ENCODE data around the gene RAD51B.
"Not testable (repeated sequence)": the region's sequence is repeated elsewhere in the genome, so short reads cannot be mapped to it uniquely, and the experiment has no call there.

RAD51B gene

DNA sequence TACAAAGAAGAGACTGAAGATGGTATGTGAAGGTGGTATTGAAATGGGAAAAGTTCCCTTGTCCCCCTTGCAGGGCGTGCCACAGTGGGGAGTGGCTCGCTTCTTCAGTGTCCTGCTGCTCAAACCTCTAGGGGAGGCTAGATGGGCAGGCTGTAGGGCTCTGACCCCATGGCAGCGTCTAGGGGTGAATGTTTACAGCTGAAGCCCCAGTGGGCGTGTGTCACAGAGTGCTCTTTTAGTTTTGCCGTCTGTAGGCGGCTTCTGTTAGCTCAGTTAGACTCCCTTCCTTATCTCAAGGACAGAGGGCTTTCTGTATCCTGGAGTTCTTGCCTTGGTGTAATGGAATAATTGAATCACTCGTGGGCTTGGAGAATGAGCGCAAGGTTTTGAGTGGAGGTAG is 266.2 kb downstream of the RAD51B start:
- no peak for DNase-seq

DNA sequence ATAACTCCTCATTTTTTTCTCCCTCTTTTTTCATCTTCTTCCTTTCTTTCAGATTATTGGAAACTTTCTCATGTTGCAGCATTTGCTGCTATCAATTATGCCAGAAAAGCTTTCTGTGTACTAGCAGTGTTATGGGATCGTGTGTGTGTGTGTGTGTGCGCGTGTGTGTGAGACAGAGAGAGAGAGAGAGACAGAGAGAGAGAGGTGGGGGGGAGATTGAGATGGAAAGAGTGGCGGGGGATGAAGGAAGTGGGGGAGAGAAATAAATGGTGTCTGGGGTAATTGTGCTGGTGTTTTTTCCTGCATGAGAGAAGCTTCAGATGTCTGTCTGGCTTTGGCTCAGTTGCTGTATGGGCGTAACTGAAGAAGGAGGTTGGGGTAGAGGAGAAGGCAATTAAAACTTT is 268.9 kb downstream of the RAD51B start:
- DNase-seq = no peak

- no peak for DNase-seq
Measured at GRCh38 chr14:68089146-68089731, 269.7 kb downstream of the RAD51B start.

- no peak for DNase-seq
Measured at GRCh38 chr14:68094158-68094557, 274.6 kb downstream of the RAD51B start.

DNA sequence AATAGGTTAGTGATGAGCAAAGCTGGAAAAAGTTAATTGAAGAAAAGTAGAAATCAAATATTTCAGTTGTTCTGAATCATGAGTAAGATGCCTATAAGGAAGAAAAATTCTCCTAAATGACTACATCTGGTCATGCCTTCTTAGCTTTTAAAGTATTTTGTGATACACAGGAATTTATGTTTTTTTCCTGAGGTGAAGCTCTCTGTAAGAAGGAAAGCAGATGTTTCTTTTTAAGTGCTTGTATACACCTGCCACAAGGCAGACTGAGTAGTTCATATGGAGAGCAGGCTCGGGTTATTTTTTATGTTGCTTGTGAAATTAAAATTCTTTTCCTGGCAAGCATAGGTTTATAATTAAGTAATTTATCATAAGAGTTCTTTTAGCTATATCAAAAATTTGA is 275.2 kb downstream of the RAD51B start:
- no peak for DNase-seq

GRCh38 chr14:68097727-68098126 is 278.1 kb downstream of the RAD51B start:
- no peak for DNase-seq

DNA sequence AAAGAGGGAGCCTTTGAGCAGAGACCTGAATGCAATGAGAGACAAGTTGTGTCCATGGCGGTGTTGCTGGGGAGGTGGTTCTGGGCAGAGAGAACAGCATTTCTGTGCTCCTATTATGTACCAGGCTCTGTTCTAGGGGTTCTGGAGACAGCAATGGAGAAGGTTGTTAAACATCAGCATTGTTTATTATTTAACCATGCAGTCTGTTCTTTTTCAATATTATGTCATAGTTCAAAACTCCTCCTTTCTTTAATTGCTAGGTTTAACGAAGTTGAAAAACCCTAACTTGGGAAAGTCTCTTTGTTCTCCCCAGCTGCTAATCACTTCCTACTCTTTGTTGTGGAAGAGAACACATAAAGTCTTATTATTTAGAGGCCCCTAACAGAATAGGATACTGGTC is 279.3 kb downstream of the RAD51B start:
- DNase-seq = no peak

GRCh38 chr14:68099495-68100045 is 280.0 kb downstream of the RAD51B start:
- DNase-seq = no peak

GRCh38 chr14:68101715-68102301 is 282.2 kb downstream of the RAD51B start:
- DNase-seq = not testable (repeated sequence)

DNA sequence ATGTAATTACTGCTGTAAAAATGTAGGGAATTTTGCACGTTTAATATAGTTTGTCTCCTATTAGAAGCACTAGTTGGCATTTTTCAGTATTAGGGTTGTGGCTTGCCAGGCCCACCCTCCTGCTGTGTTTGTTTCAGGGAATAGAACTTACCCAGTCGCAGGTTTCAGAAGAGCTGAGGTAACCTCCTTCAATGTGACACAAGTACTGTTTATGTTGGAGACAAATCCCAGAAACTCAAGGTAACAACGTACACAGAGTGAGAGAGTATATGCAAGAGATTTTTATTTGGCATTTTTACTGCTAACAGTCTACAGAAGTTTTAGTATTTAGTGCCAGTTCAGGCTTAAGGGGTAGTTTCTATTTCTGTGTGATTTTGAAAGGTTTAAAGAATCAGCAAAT is 284.3 kb downstream of the RAD51B start:
- no peak for DNase-seq

- no peak for DNase-seq
Measured at GRCh38 chr14:68104518-68104917, 284.9 kb downstream of the RAD51B start.

DNA sequence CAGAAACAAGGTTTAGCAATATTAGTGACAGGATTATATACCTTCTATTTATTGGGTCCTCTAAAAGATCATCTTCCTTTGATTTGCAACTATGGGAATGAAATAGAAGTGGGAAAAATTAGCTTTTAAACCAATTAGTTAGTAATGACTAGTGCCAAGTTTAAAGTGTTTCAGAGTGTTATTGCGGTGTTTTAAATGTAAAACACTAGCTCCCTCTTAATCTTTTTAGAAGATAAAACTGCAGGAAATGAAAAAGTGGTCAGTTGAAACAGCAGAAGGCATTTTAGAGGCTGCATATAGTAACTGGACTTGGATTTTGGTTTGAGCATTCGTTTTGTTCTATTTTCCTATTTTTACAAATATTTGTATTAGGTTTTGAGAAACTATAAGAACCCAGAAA is 286.2 kb downstream of the RAD51B start:
- no peak for DNase-seq

- no peak for DNase-seq
Measured at GRCh38 chr14:68106456-68106855, 286.9 kb downstream of the RAD51B start.

DNA sequence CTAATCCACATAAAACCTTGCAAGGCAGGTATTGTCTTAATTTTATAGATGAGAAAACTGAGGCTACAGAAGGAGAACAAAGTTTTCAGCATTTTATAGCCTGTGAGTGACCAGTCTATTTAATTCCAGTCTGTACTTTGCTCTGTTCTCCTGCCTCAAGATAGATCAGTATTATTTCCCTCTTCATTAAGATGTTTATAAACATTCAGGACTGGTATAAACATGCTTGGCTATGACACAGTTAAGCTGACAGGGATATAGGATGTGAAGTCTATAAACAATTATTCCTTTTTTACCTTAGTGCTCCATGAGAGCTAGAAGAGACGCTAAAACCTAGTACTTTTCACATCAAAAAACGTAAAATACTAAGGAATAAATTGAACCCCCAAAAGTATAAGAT is 287.3 kb downstream of the RAD51B start:
- no peak for DNase-seq

GRCh38 chr14:68109132-68109900 is 289.7 kb downstream of the RAD51B start:
- DNase-seq = no peak

DNA sequence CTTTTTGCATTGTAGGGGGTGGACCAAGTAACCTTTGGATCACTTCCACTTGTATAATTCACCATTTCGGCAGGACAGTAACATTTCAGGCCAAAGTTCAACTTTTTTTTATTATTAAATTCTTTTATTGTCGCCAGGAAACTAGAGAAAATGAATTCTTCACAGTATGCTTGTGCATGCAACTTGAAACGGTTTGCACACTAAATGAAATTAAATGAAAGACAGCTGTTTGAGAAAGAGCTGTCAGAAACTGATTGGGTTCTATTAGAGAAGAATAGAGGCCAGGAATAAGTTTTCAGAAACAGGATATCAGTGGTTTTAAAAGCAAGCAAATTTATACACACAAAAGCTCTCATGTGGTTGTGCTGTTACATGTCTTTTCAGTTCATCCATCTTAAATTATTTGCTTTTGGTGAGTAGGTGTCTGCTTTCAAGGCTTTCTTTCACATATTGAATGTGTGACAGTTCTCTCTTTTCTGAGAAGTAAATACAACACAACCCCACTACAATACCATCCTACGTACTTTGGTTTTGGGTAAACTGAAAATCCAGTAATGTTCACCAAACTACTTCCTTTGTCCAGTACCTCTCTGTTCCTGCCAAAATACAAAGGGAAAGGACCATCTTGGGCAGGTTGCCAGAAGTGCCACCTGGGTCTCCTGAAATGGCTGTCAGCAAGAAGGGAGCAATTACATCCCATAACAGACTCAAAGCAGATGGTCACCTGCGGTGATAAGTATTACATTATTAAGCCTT is 291.7 kb downstream of the RAD51B start:
- no peak for DNase-seq

DNA sequence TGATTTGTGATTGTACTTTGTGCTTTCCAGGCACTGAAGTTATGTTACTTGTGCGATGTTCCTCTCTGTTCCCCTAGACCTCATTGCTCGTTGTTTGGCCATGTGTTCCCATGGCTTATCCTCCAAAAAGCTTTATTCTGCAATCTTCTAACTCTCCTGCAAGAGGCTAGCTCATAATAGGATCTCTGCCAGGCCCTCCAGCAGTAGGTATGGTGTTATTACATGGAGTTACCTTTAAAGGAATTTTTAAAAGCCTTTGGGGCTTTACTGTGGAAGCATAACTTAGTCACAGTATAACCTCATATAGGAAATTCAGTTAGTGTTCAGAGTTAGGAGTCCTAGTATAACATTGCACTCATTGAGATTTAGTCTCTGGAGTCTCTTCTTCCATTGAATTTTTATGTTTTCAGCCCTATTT is 292.3 kb downstream of the RAD51B start:
- DNase-seq = no peak

DNA sequence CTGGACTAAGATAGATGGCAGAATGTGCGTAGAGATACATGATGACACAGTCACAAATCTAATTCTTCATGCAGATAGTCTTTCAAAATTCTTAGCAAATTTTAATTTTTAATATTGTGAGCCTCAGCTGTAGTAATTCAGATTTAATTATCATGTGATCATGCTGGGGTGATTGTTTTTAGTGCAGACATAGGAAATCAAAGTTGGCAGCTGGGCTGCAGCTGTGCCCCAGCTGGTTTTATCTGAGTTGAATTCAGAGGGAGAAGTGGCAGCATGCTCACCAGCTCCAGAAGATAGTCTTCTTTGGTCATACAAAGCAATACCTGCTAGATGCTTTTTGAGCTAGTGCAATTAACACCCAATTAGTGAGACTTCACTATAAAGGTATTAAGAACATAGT is 292.9 kb downstream of the RAD51B start:
- no peak for DNase-seq

- DNase-seq = no peak
Measured at GRCh38 chr14:68113343-68113930, 293.9 kb downstream of the RAD51B start.

GRCh38 chr14:68115952-68116351 is 296.4 kb downstream of the RAD51B start:
- not testable (repeated sequence) for DNase-seq

DNA sequence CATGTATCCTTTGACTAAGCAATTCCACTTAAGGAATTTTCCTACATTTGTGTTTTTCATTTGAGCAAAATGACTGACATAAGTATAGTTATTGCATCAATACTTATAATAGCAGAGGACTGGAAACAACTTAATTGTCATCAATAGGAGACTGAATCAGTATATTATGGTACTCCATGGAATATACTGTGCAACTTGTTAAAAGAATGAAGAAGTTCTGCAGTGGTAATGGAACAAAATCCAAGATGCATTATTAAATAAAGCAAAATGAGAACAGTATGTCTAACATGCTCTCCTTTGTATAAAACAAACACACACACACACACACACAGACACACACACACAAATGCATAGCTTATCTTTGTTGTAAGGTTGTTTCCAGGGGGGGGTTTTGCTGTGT is 303.1 kb downstream of the RAD51B start:
- DNase-seq = no peak

DNA sequence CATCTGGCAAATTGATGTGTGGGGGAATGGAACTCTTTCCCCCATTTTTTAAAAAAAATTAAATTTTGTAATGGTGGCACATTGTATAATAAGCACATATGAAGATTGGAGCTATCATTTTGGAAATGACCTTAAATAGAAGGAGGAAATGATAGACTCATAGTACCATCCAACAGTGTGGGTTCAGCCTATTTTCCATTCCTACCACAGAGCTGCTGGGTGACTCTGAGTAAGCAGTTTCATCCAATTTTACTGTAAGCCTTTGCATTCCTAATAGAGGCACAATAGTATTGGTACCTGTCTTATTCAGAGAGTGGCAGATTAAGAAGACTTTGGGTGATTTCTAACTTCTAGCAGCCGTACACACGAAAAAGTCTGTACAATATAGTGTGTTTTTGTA is 304.5 kb downstream of the RAD51B start:
- no peak for DNase-seq

All from MV-4-11 (cell line).